ENCODE data around the gene WDR1.
"Not testable (repeated sequence)": the region's sequence is repeated elsewhere in the genome, so short reads cannot be mapped to it uniquely, and the experiment has no call there.

The WDR1 gene

DNA sequence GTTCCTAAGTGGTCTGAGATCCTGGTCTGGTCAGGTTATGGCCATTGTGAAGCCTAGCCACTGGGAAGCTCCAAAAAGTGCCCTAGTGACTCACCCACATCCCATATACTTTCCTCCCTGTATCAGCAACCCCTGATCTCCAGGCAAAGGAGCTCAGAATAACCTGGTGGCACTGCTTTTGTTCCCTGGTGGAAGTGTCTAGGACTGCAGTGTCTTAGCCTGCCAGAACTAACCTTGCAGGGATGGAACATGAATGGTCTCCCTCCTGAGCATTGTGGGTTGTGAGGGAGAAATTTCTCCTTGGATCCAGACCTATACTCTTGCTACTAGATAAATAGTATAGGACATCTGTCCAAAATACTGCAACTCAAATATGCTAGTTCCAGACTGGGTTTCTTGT is 27.9 kb upstream of the WDR1 start:
- H3K4me3 Mint-ChIP-seq, result no peak overlapping the region

DNA sequence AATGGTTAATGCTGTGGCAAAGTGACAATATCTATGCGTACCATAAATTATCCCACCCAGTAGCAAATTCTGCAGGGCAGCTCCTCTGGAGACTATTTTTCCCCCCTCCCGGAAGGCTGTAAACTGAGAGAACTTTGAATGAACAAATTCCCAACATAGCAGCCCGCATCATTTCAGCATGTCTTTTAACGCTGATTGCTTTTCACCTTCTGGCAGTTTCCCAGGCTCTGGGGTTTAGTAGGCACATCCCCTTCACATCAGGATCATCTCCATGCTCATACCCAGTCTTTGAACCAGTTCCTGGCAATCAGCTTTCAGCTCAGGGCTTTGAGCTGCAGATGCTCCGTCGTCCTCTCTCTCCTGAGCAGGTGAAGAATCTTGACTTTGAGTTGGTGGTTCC is 26.6 kb upstream of the WDR1 start:
- no peaks in the 10 kb centered on the region for H3K36me3 Mint-ChIP-seq
- H3K9me3 Mint-ChIP-seq, result no peaks in the 10 kb centered on the region
- H3K27me3 Mint-ChIP-seq, result peaks cover 24% of the 10 kb centered on the region
- peaks cover 9% of the 10 kb centered on the region for H3K4me1 Mint-ChIP-seq
- no peak for ATAC-seq
- no peak overlapping the region for H3K27ac Mint-ChIP-seq
- H3K4me3 Mint-ChIP-seq, result no peak overlapping the region

More for the DNA sequence above, 27.9 kb upstream of the WDR1 start:
- peak; percentile 31 for ATAC-seq
- Mint-ChIP-seq H3K27ac (no peak overlapping the region), H3K4me1 (peaks cover 9% of the 10 kb centered on the region), H3K9me3 (no peaks in the 10 kb centered on the region), H3K36me3 (no peaks in the 10 kb centered on the region), H3K27me3 (peaks cover 11% of the 10 kb centered on the region)

DNA sequence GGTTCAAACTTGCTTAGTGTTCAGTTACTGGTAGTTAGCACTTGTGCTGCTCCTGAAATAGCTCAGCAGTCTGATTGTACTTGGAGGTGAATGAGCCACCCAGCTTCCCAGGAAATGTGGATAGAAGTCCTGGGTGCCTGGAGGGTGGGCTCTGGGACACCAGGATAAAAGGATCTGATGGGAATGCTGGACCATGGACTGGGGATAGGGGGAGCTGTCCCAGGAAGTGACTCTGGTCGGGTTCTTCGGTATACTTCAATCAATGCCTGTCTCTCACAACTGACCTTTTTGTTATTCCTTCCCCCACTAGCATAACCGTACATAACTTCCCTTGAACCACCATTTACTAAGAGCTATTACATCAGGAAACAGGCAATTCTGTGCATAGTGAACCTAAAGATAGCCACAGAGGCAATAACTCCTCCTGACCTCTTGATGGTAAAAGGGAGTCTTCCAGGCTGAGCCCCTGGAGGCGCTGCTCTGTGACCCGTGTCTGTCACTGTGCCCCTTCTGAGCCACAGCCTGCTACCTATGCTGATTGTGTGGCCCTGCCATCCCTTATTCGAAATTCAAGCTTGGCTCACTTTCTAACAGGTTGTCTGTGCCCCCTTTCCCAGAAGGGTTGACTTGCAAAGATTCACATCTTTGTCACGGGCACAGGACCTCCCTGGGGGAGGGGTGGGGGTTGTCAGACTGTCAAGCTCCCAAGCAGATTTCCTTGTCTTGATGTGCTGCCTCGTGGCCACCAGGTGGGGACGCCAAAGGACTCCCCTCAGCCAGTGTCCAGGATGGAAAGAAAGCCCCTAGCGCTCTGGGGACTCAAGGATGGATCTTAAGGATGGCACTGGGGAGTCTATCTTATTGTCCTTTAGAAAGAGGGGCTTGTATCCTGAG is 24.5 kb upstream of the WDR1 start:
- Mint-ChIP-seq H3K9me3 (no peaks in the 10 kb centered on the region), H3K4me3 (no peak overlapping the region), H3K27me3 (peaks cover 24% of the 10 kb centered on the region), H3K4me1 (peaks cover 9% of the 10 kb centered on the region), H3K27ac (no peak overlapping the region), H3K36me3 (no peaks in the 10 kb centered on the region)
- ATAC-seq, result no peak

DNA sequence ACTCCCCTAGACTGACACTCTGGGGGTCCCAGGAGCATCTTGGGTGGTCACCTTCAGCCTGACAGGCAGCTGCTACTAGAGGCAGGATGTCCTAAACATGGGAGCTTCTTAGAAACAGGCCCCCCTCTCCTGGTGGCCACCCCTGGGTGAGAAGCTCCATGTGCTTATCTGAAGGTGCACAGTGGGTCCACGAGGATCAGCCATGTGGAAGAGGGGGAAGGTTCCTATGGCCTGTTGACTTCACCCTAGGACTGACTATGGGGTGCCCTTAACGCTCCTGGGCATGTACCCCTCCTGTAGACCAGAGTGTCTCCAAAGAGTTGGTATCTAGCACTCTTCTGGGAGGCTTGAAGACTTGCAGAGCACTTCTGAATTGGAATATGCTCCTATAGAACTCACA is 22.9 kb upstream of the WDR1 start:
- Mint-ChIP-seq H3K4me1 (peaks cover 1% of the 10 kb centered on the region), H3K27me3 (peaks cover 15% of the 10 kb centered on the region), H3K9me3 (no peaks in the 10 kb centered on the region), H3K36me3 (no peaks in the 10 kb centered on the region), H3K27ac (no peak overlapping the region), H3K4me3 (no peak overlapping the region)
- ATAC-seq, result no peak

DNA sequence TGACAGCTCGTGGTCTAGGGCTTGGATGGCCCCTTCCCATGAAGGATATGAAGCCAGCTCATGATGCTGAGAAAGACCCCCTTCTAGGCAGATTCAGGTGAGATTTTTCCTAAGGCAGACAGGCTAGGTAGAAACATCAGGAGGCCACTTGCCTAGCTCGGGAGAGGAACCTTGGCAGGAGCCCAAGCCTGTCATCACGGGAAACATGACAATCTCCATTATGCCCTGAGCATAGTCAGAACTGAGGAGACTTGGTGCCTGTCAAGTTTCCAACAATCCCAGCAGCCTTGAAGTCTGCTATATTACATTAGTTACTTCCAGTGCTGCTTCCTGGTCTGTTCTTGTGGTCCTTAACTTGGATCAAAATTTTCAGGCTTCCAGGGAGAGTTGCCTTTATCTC is 18.7 kb upstream of the WDR1 start:
- H3K36me3 Mint-ChIP-seq, result no peaks in the 10 kb centered on the region
- peaks cover 35% of the 10 kb centered on the region for H3K27me3 Mint-ChIP-seq
- peaks cover 3% of the 10 kb centered on the region for H3K9me3 Mint-ChIP-seq
- H3K4me3 Mint-ChIP-seq, result no peak overlapping the region
- no peak overlapping the region for H3K27ac Mint-ChIP-seq
- H3K4me1 Mint-ChIP-seq, result peaks cover 4% of the 10 kb centered on the region
- ATAC-seq, result no peak

DNA sequence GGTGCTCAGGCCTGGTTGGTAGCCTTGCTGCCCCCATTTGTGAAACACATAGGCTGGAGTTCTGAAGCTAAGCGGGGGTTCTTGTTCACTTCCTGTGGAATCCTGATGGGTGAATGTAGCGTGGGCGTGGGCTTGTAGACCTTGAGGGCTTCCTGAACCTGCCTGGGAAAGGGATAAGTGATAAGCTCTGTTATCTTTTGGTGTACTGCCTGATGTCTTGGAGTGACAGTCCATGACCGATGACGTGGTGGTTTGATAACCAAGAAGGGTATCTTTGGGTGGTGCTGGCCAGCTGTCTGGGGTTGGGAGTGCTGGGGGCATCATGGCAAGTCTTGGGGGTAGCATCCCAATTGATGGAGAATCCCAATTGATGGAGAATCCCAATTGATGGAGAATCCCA is 17.5 kb upstream of the WDR1 start:
- no peaks in the 10 kb centered on the region for H3K36me3 Mint-ChIP-seq
- ATAC-seq, result no peak

DNA sequence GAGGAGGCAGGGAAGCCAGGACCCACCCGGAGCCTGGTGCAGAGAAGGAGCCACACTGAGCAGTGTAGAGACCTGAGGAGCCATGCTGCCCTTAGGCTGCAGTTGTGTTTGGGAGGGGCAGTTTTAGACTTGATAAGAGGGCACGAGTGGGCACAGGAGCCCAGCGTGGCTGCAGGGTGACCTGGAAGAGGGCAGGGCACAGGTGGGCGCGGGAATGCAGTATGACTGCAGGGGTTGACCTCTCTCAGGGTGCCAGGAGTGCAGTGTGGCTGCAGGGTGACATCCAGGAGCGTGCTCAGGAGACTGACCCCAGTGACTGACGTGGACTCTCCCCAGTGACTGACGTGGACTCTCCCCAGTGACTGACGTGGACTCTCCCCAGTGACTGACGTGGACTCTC is 14.6 kb upstream of the WDR1 start:
- ATAC-seq, result no peak
- Mint-ChIP-seq H3K27ac (no peak overlapping the region), H3K9me3 (peaks cover 3% of the 10 kb centered on the region), H3K27me3 (peaks cover 40% of the 10 kb centered on the region), H3K4me3 (no peak overlapping the region), H3K4me1 (peaks cover 9% of the 10 kb centered on the region), H3K36me3 (no peaks in the 10 kb centered on the region)

More for the DNA sequence above, 17.5 kb upstream of the WDR1 start:
- no peak overlapping the region for H3K4me3 Mint-ChIP-seq
- H3K4me1 Mint-ChIP-seq, result peaks cover 9% of the 10 kb centered on the region
- H3K9me3 Mint-ChIP-seq, result peaks cover 3% of the 10 kb centered on the region
- peaks cover 32% of the 10 kb centered on the region for H3K27me3 Mint-ChIP-seq
- no peak overlapping the region for H3K27ac Mint-ChIP-seq

DNA sequence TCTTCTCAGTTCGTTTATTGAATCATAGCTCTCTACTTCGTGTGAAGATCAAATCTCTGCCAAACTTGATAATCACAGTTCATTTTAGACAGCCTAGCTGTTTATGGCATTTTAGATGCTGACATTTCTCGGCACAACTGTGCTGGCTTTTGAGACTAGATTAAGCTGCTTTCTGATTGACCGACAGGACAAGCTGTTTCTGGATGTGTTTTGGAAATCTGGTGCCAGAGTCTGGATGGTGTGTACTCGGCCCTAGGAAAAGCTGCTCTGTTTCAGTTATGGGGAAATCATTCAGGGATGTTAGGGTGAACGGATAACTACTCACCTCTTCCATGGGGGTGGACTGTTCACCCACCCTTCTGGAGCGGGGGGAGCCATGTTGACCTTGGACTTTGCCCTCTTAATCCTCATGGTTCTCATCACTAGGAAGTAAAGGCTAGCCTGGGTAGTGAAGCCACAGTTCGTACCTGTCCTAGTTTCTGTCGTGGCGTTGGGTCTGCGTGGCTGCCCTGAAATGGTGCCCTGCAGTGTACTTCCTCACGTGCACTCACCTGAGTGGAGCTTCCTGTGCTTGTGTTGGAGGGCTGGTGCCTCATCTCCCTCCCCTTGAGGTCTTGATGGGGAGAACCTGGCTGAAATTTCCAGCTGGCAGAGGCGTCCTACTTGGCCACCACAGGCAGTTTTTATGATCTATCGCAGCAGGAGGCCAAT is 13.7 kb upstream of the WDR1 start:
- H3K36me3 Mint-ChIP-seq, result no peaks in the 10 kb centered on the region
- peaks cover 40% of the 10 kb centered on the region for H3K27me3 Mint-ChIP-seq
- H3K4me3 Mint-ChIP-seq, result no peak overlapping the region
- ATAC-seq, result no peak
- peaks cover 3% of the 10 kb centered on the region for H3K9me3 Mint-ChIP-seq
- H3K27ac Mint-ChIP-seq, result no peak overlapping the region
- peaks cover 9% of the 10 kb centered on the region for H3K4me1 Mint-ChIP-seq

DNA sequence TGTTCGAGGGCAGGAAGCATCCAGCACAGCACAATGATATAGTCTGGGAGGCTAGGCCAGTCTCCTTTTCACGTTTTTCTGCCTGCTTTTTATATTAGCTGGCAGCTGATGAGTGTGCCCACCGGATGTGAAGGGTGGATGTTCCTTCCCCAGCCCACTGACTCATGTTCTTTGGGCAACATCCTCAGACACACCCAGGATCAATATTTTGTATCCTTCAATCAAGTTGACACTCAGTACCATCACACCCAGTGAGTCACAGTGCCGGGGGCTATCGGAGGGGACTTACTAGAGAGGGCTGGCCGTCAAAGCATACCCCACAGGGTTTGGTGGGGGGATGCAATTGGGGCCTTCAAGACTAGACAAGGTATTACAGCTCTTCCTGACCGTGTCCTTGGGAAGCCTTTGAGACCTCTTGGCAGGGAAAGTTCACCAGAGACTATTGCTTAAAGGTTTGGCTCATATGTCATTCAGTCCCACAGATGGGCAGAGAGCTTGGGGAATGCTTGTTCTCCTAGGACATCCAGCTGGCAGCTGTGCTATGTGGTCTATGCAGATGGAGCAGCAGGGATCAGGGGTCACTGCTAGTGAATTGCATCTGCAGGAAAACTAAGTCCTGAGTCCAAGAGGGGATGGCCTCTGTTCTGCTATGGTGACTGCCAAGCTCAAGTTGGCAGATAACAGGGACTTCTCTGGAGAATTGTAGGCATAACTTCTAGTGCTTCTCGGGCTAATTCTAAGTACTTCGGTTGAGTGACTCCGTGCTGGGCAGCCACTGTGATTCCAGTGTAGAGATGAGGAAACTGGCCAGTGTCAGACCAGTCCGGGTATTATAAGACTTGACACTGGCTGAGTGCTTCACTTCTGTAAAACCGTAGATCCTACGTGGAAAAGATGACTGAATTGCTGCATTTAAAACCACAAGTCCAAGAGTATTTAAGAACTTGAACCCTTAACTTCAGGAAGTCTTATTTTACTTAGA is 12.9 kb upstream of the WDR1 start:
- peaks cover 40% of the 10 kb centered on the region for H3K27me3 Mint-ChIP-seq
- peak; percentile 46 for ATAC-seq
- H3K36me3 Mint-ChIP-seq, result no peaks in the 10 kb centered on the region
- no peak overlapping the region for H3K4me3 Mint-ChIP-seq
- peaks cover 9% of the 10 kb centered on the region for H3K4me1 Mint-ChIP-seq
- H3K27ac Mint-ChIP-seq, result no peak overlapping the region
- peaks cover 3% of the 10 kb centered on the region for H3K9me3 Mint-ChIP-seq

DNA sequence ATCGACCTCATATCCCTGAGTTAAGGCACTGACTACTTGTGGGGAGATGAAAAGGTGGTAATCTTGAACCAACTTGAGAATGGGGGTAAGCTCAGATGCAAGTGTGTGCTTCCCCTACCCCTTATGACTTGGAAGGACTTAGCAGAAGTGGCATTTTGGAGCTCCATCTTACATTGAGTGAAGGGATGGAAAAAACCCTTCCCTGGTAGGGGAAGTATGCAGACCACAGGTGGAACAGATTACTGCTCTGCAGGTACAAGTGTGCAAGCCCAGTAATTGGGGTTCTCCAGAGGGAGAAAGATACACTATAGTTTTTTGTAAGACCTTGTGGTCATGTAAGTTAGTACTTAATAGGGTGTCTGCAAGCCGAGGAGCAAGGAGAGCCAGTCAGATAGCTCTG is 12.2 kb upstream of the WDR1 start:
- Mint-ChIP-seq H3K27me3 (peaks cover 40% of the 10 kb centered on the region), H3K9me3 (no peaks in the 10 kb centered on the region), H3K36me3 (no peaks in the 10 kb centered on the region), H3K27ac (no peak overlapping the region), H3K4me1 (peaks cover 9% of the 10 kb centered on the region), H3K4me3 (no peak overlapping the region)
- peak; percentile 72 for ATAC-seq

DNA sequence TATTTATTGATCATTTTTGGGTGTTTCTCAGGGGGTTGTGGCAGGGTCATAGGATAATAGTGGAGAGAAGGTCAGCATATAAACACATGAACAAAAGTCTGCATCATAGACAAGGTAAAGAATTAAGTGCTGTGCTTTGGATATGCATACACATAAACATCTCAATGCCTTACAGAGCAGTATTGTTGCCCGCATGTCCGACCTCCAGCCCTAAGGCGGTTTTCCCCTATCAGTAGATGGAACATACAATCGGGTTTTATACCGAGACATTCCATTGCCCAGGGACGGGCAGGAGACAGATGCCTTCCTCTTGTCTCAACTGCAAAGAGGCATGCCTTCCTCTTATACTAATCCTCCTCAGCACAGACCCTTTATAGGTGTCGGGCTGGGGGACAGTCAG is 10.9 kb upstream of the WDR1 start:
- H3K9me3 Mint-ChIP-seq, H3K4me1 Mint-ChIP-seq, ATAC-seq, H3K36me3 Mint-ChIP-seq, H3K4me3 Mint-ChIP-seq, H3K27ac Mint-ChIP-seq: not testable (repeated sequence)
- peaks cover 39% of the 10 kb centered on the region for H3K27me3 Mint-ChIP-seq

DNA sequence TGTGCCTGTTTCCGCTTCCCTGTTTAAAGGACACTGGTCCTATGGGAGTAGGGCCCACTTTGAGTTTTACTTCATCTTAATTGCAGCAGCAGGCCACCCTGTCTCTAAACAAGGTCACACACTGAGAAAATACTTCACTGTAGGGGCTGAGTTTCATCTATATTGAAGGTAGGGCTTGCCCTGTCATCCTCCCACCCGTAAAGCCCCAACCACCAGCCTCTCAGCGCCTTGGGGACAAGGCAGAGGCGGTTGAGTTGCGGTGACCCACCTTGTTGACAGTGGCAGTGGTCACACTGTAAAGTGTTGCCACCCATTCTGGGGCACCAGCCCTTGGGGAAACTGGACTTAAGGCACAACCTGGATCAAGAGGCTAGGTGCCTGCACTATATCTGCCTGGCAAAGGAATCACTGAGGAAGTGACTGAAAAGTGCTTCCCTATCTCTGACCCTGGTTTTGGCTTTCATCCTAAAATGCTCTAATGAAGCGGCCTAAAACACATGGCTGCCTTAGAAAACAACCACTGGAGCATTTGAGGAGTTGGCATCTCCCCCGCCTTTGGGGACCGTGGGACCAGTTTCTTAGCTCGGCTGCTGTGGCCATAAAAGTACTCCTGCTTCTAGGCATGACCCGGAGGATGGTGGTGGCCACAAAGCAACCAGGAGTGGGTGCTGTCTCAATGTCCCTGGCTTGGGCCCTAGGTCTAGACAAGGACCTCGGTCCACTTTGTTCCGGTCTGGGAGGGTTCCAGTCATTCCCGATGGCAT is 7.8 kb upstream of the WDR1 start:
- no peaks in the 10 kb centered on the region for H3K9me3 Mint-ChIP-seq
- H3K27me3 Mint-ChIP-seq, result peaks cover 18% of the 10 kb centered on the region
- peaks cover 1% of the 10 kb centered on the region for H3K4me1 Mint-ChIP-seq
- ATAC-seq, result no peak
- no peaks in the 10 kb centered on the region for H3K36me3 Mint-ChIP-seq
- no peak overlapping the region for H3K27ac Mint-ChIP-seq
- no peak overlapping the region for H3K4me3 Mint-ChIP-seq

DNA sequence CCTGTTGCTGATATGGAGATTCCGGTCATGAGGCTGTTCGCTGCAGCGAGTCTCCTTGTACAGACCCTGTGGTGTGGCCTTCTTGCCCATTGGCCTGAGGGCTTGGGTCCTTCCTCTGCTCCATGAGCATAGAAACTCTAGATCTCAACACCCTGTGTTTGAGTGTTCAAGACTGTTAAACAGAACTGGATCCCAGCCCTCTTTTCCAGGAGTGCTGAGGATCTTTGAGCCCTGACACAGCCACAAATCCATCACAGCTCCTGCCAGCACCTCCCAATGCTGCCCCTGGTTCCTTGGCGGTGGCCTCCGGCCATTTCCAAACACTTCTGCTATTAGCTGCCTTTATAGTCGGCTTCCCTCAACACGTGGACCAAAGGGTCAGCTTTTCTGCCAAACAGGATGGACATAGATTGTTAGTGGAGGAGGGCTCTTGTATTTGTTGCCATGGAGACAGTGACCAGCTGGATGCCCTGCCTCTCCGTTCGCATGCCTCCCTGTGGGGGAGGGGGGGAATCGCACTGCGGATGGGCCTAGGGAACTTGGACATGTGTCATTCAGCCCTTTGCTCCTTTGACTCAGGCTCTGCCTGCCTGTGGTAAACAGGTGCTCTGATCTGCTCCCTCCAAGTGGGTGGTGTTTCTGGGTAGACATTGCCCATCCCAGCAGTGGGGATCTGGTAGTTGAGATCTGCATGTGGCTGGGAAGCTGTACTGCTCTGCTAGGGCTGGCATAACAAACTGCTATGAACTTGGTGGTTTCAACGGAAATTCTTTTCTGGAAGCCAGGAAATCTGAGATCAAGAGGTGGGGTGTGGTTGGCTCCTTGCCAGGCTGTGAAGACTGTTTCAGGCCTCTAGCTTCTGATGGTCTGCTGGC is 6.9 kb upstream of the WDR1 start:
- Mint-ChIP-seq H3K4me1 (peaks cover 9% of the 10 kb centered on the region), H3K27me3 (peaks cover 17% of the 10 kb centered on the region), H3K36me3 (no peaks in the 10 kb centered on the region), H3K4me3 (no peak overlapping the region), H3K9me3 (no peaks in the 10 kb centered on the region), H3K27ac (no peak overlapping the region)
- no peak for ATAC-seq
